ENCODE results near the gene PRKN. TPM values are rescaled to one million over a fixed set of nuclear protein-coding genes. Genes with fewer than 3 reads are reported as not detected.
A peak's percentile ranks its signal among the peaks of the same experiment; 100 is the strongest.

Gene PRKN
- total and polyA plus RNA-seq, 9 of the 15 experiments (the other 6 are each of a cell fraction or from before 2014, with no cell fraction given), result 0.03 to 0.96 (median 0.15) TPM; not detected in 2

GRCh38 chr6:162178266-162178665, 549.3 kb downstream of the PRKN start (continued):
- TF ChIP-seq, protein P1, sequence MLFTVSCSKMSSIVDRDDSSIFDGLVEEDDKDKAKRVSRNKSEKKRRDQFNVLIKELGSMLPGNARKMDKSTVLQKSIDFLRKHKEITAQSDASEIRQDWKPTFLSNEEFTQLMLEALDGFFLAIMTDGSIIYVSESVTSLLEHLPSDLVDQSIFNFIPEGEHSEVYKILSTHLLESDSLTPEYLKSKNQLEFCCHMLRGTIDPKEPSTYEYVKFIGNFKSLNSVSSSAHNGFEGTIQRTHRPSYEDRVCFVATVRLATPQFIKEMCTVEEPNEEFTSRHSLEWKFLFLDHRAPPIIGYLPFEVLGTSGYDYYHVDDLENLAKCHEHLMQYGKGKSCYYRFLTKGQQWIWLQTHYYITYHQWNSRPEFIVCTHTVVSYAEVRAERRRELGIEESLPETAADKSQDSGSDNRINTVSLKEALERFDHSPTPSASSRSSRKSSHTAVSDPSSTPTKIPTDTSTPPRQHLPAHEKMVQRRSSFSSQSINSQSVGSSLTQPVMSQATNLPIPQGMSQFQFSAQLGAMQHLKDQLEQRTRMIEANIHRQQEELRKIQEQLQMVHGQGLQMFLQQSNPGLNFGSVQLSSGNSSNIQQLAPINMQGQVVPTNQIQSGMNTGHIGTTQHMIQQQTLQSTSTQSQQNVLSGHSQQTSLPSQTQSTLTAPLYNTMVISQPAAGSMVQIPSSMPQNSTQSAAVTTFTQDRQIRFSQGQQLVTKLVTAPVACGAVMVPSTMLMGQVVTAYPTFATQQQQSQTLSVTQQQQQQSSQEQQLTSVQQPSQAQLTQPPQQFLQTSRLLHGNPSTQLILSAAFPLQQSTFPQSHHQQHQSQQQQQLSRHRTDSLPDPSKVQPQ (CRISPR knock-in tag; IDR thresholded peaks at IDR 0.05; ENCODE audit: borderline replicate concordance), result no peak
- no peak for TF ChIP-seq CSDE1 (IDR thresholded peaks at IDR 0.05)
- TF ChIP-seq JUNB (CRISPR knock-in tag; conservative IDR thresholded peaks at IDR 0.05), result no peak

DNA sequence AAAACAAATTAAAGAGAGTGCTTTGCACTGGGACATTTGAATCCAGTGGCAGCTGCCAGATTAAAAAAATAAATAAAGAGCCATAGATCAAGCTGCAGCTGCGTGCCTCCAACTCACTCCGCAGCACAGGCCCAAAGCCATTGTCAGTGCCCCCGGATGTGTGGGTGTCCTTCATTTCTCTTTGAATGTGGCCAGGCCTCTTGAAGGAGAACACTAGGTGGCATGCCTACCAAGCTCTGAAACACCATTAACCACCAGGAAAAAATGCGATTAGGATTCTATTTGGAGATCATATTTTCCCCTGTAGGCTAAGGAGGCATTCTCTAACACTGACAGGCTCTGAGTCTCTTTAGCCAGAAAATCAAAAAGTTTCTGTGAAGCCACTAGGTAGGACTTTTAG, 549.8 kb downstream of the PRKN start:
- no peak for ATAC-seq
- TF ChIP-seq RAD21 (CRISPR knock-in tag; conservative IDR thresholded peaks at IDR 0.05 in 1 of 2, IDR thresholded peaks at IDR 0.05 in 1 of 2), result 0 out of 4 replicates have a peak, but pooled peaks of 1 of the 2 experiments have one; percentile 9
- no peak for TF ChIP-seq MAFK (IDR thresholded peaks at IDR 0.05; ENCODE audit: low read length)
- Histone ChIP-seq H3K9ac (ENCODE audit: insufficient read depth in 1 of 2, low read depth in 2 of 2, low read length in 2 of 2) (no peak overlapping the region), H3K79me2 (ENCODE audit: control insufficient read depth, insufficient read depth, low read length) (no peaks in the 10 kb centered on the region), H3K4me3 (no peak overlapping the region), H3K27ac (ENCODE audit: extremely low read depth, low read depth, low read length) (no peak overlapping the region), H4K20me1 (replicated peaks; ENCODE audit: control insufficient read depth, insufficient read depth, low read length) (no peaks in the 10 kb centered on the region), H3K4me1 (replicated peaks in 1 of 2; ENCODE audit: control insufficient read depth in 2 of 2, insufficient read depth in 2 of 2, low read length in 2 of 2) (no peaks in the 10 kb centered on the region), H3K36me3 (ENCODE audit: control insufficient read depth, insufficient read depth, low read length) (no peaks in the 10 kb centered on the region), H2AFZ (ENCODE audit: low read depth, low read length) (no peak overlapping the region), H3K27me3 (ENCODE audit: control insufficient read depth in 2 of 2, insufficient read depth in 2 of 2, low read length in 2 of 2) (no peaks in the 10 kb centered on the region), H3K9me1 (ENCODE audit: control insufficient read depth, insufficient read depth, low read length) (no peaks in the 10 kb centered on the region), H3K4me2 (ENCODE audit: insufficient read depth, low read length) (no peak overlapping the region), H3K9me3 (replicated peaks; ENCODE audit: control insufficient read depth, insufficient read depth, low read depth, low read length) (no peaks in the 10 kb centered on the region)
- in situ Hi-C loops (cut with MboI) (no loop called here), intact Hi-C loops (cut with micrococcal nuclease) (no loop called here)
- WGBS (ENCODE audit: insufficient coverage, low coverage, missing lambda C conversion rate), result 0% methylated on average over 4 of the region's 4 CpGs
- no peak for FAIRE-seq
- ChIA-PET POLR2A (interaction anchor here (0.7 kb wide), 1 partner anchor 218 kb away, joined by 3 read pairs; no protein-coding TSS in a partner anchor), CTCF (ENCODE audit: low intra/inter-chr PET ratio) (no interaction called here)
- BruUV-seq (replicated peaks), result no TSS peak
- DNase-seq (ENCODE audit: extremely low read depth in 1 of 4, low spot score in 3 of 4), result no peak
